DOHH2 (cell line): ENCODE measurements around the gene APOC1.

Experiments
- H3F3A ChIP-seq: fragments of 200-600 bp; sonication (generic), shearing (Covaris generic); 2 replicates; pipeline ENCODE4 v1.6.0; 2016; ENCODE audit warnings: antibody characterized with exemption, mild to moderate bottlenecking; ENCODE audit not compliant: control insufficient read depth, insufficient read depth
- H3K27ac ChIP-seq: fragments of 200-600 bp; sonication (generic); 2 replicates; pipeline ENCODE4 v1.5.1; 2014; ENCODE audit warnings: low read depth, mild to moderate bottlenecking, low read length, moderate library complexity
- H3K27me3 ChIP-seq: fragments of 200-600 bp; sonication (generic); 2 replicates; pipeline ENCODE4 v1.6.1; 2014; ENCODE audit warnings: mild to moderate bottlenecking, low read length, mixed read lengths; ENCODE audit not compliant: control insufficient read depth
- H3K36me3 ChIP-seq: fragments of 200-600 bp; sonication (generic); 2 replicates; pipeline ENCODE4 v1.6.1; 2014; ENCODE audit warnings: mild to moderate bottlenecking, low read length, moderate library complexity, mixed read lengths; ENCODE audit not compliant: control insufficient read depth
- H3K4me1 ChIP-seq: fragments of 200-600 bp; sonication (generic); 2 replicates; pipeline ENCODE4 v1.6.1; 2014; ENCODE audit warnings: mild to moderate bottlenecking, low read length, mixed read lengths; ENCODE audit not compliant: control insufficient read depth
- H3K4me2 ChIP-seq: fragments of 200-600 bp; sonication (generic); 2 replicates; pipeline ENCODE4 v1.6.0; 2014; ENCODE audit warnings: mild to moderate bottlenecking, low read length, moderate library complexity
- H3K4me3 ChIP-seq: fragments of 200-600 bp; sonication (generic); 2 replicates; pipeline ENCODE4 v1.5.1; 2014; ENCODE audit warnings: mild to moderate bottlenecking, low read length, mixed read lengths
- H3K79me2 ChIP-seq: fragments of 200-600 bp; sonication (generic); 2 replicates; pipeline ENCODE4 v1.6.1; 2014; ENCODE audit warnings: mild to moderate bottlenecking, low read length, mixed read lengths; ENCODE audit not compliant: control insufficient read depth
- H3K9me2 ChIP-seq: fragments of 200-600 bp; sonication (generic); replicated peaks from 2 replicates; pipeline ENCODE4 v1.6.1; 2014; ENCODE audit warnings: mild to moderate bottlenecking, low read length, mixed read lengths; ENCODE audit not compliant: control insufficient read depth
- H3K9me3 ChIP-seq: fragments of 200-600 bp; sonication (generic); 2 replicates; pipeline ENCODE4 v1.6.1; 2014; ENCODE audit warnings: antibody characterized with exemption, low read length, mixed read lengths; ENCODE audit not compliant: control insufficient read depth, insufficient read depth
- H4K20me1 ChIP-seq: fragments of 200-600 bp; sonication (generic); 2 replicates; pipeline ENCODE4 v1.6.0; 2014; ENCODE audit warnings: low read depth, mild to moderate bottlenecking, antibody characterized with exemption, low read length, moderate library complexity; ENCODE audit not compliant: control insufficient read depth, insufficient read depth
- CTCF ChIP-seq: fragments of 200-600 bp; sonication (generic); IDR thresholded peaks from one replicate; pipeline ENCODE4 v1.5.1; 2014; ENCODE audit warnings: antibody characterized with exemption, mild to moderate bottlenecking, low read depth, low read length; ENCODE audit not compliant: poor library complexity, severe bottlenecking
- EZH2phosphoT487 ChIP-seq: fragments of 200-600 bp; sonication (generic); IDR thresholded peaks from 2 replicates; pipeline ENCODE4 v1.6.1; 2017; ENCODE audit warnings: borderline replicate concordance, mild to moderate bottlenecking, antibody characterized with exemption, low read length, moderate library complexity, mixed read lengths

Gene APOC1

GRCh38 chr19:44948237-44948636 is 33.8 kb downstream of the APOC1 start:
- Histone ChIP-seq H3K9me3 (no peaks in the 10 kb centered on the region), H3K27me3 (no peaks in the 10 kb centered on the region), H3K9me2 (no peaks in the 10 kb centered on the region), H3K79me2 (peaks cover 2% of the 10 kb centered on the region; the same call in 1 of the 2 replicates), H3K4me3 (no peak overlapping the region), H3K4me1 (peaks cover 19% of the 10 kb centered on the region), H4K20me1 (no peaks in the 10 kb centered on the region), H3F3A (0 out of 2 replicates have a peak, but pooled peaks cover 3% of the 10 kb centered on the region), H3K27ac (no peak overlapping the region), H3K36me3 (no peaks in the 10 kb centered on the region), H3K4me2 (no peak overlapping the region)
- TF ChIP-seq EZH2phosphoT487 (no peak), CTCF (no peak)

- Histone ChIP-seq H3K9me2 (no peaks in the 10 kb centered on the region), H3K36me3 (no peaks in the 10 kb centered on the region), H3K4me2 (no peak overlapping the region), H3K4me1 (peaks cover 18% of the 10 kb centered on the region), H3K27me3 (no peaks in the 10 kb centered on the region), H3K27ac (no peak overlapping the region), H4K20me1 (no peaks in the 10 kb centered on the region), H3K9me3 (no peaks in the 10 kb centered on the region), H3F3A (0 out of 2 replicates have a peak, but pooled peaks cover 3% of the 10 kb centered on the region), H3K4me3 (no peak overlapping the region), H3K79me2 (peaks cover 8% of the 10 kb centered on the region)
- TF ChIP-seq EZH2phosphoT487: no peak
- TF ChIP-seq CTCF: no peak
Observed at GRCh38 chr19:44948763-44949374, 34.5 kb downstream of the APOC1 start.

GRCh38 chr19:44949550-44949949 is 35.1 kb downstream of the APOC1 start:
- H3K4me1 ChIP-seq: peaks cover 19% of the 10 kb centered on the region
- no peak overlapping the region for H3K27ac ChIP-seq
- H4K20me1 ChIP-seq: no peaks in the 10 kb centered on the region
- TF ChIP-seq CTCF: no peak
- TF ChIP-seq EZH2phosphoT487: no peak
- no peak overlapping the region for H3K4me2 ChIP-seq
- no peaks in the 10 kb centered on the region for H3K9me2 ChIP-seq
- H3K4me3 ChIP-seq: no peak overlapping the region
- no peaks in the 10 kb centered on the region for H3K27me3 ChIP-seq
- 0 out of 2 replicates have a peak, but pooled peaks cover 3% of the 10 kb centered on the region for H3F3A ChIP-seq
- no peaks in the 10 kb centered on the region for H3K9me3 ChIP-seq
- peaks cover 15% of the 10 kb centered on the region for H3K79me2 ChIP-seq
- H3K36me3 ChIP-seq: no peaks in the 10 kb centered on the region
